Sigmoid colon (tissue), 4 donors: Measurements from ENCODE around the gene KLHL3.
"Not testable (repeated sequence)": the region's sequence is repeated elsewhere in the genome, so short reads cannot be mapped to it uniquely, and the experiment has no call there.

ENCODE experiments used
- CTCF ChIP-seq, 4 experiments: fragments of 450-650 bp in 3 of 4; fragments of 200-600 bp in 1 of 4; IDR thresholded peaks; one replicate each; pipeline ENCODE4 v1.5.1; 2016 to 2019; ENCODE audit warnings: antibody characterized with exemption in 4 of 4, mild to moderate bottlenecking in 3 of 4, moderate library complexity in 2 of 4
- EP300 ChIP-seq, 4 donors: sonication (generic); formaldehyde crosslinking; IDR thresholded peaks; one replicate each; pipeline ENCODE4 v1.6.1; 2017; ENCODE audit warnings: antibody characterized with exemption in 4 of 4
- POLR2A ChIP-seq, 2 donors: fragments of 450-650 bp; IDR thresholded peaks; one replicate each; pipeline ENCODE4 v1.6.1; 2016; ENCODE audit warnings: antibody characterized with exemption in 2 of 2, mild to moderate bottlenecking in 2 of 2, moderate library complexity in 2 of 2
- POLR2AphosphoS5 ChIP-seq, 4 donors: sonication (generic); formaldehyde crosslinking; IDR thresholded peaks; one replicate each; pipeline ENCODE4 v1.6.1; 2017; ENCODE audit warnings: antibody characterized with exemption in 4 of 4

- not testable (repeated sequence) for TF ChIP-seq POLR2AphosphoS5, EP300, CTCF, POLR2A (IDR thresholded peaks at IDR 0.05)
Measured at GRCh38 chr5:137643081-137643480, 92.8 kb downstream of the KLHL3 start.
